ENCODE measurements around the gene ROBO3.

DNA sequence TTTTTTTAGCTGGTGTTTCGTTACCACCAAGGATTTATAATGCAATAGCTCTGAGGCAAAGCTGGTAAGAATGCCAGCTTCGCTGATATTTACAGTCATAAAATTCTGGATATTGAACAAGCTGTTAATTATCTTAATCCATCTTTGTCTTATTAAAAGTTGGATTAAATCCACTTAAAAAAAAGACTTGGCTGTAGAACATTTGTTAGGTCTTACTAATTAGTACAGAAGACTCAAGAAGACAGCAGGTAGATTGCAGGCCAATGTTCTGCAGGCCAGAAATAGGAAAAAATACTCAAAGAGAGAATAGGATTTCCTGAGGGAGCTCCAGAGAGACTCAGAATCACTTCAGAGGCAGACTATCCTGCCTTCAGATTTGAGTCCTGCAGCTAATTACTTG is 24.9 kb downstream of the ROBO3 start:
- TF ChIP-seq, protein P1, sequence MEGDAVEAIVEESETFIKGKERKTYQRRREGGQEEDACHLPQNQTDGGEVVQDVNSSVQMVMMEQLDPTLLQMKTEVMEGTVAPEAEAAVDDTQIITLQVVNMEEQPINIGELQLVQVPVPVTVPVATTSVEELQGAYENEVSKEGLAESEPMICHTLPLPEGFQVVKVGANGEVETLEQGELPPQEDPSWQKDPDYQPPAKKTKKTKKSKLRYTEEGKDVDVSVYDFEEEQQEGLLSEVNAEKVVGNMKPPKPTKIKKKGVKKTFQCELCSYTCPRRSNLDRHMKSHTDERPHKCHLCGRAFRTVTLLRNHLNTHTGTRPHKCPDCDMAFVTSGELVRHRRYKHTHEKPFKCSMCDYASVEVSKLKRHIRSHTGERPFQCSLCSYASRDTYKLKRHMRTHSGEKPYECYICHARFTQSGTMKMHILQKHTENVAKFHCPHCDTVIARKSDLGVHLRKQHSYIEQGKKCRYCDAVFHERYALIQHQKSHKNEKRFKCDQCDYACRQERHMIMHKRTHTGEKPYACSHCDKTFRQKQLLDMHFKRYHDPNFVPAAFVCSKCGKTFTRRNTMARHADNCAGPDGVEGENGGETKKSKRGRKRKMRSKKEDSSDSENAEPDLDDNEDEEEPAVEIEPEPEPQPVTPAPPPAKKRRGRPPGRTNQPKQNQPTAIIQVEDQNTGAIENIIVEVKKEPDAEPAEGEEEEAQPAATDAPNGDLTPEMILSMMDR (IDR thresholded peaks at IDR 0.05; ENCODE audit: low read depth, low read length, poor library complexity, severe bottlenecking): no peak
- no peak for TF ChIP-seq EZH2phosphoT487 (IDR thresholded peaks at IDR 0.05; ENCODE audit: borderline replicate concordance, low read length)
